Heart left ventricle (tissue), 13 donors: ENCODE measurements around the gene H2BW2.
"Not testable (repeated sequence)": the region's sequence is repeated elsewhere in the genome, so short reads cannot be mapped to it uniquely, and the experiment has no call there.

Source experiments
- POLR2A ChIP-seq, 2 donors: fragments of 450-650 bp; IDR thresholded peaks; one replicate each; pipeline ENCODE4 v1.6.1; 2017; ENCODE audit warnings: antibody characterized with exemption in 2 of 2, mild to moderate bottlenecking in 2 of 2, moderate library complexity in 2 of 2
- TF ChIP-seq, protein P1 (sequence below), 12 donors: fragments of 200-600 bp; sonication (generic) in 4 of 12; IDR thresholded peaks; one replicate each; pipeline versions ENCODE4 v1.5.0 to v1.8.0; 2018 to 2022; ENCODE audit warnings: antibody characterized with exemption in 12 of 12, mild to moderate bottlenecking in 5 of 12
- donor health status: ischemic (EF 13 %, LVEDD 7.1; RV severe dilation, severe dysfunction).
- donor health status: DM: no; HTN: yes; CAD: no.
- donor health status: DM: no; HTN: no; CAD: no.
- donor health status: ischemic (EF 25% LVEDD 6.9; RV normal size, moderate dysfunction).
- donor health status: ischemic (EF 25% LVEDD 5.7; RV mildly dilated, moderate dysfunction).
- donor health status: ischemic (EF 35%, LVEDD 5.7; RV mildly dilated, moderate dysfunction).
- donor health status: nonischemic (EF 11% LVEDD 7.7; RV severe dilation, severe dysfunction).
- donor health status: DM: yes; HTN: yes; CAD: no.
- donor health status: PGD.
- donor health status: ischemic (EF 29% LVEDD 5.4; RV normal size, mild dysfunction).
- donor health status: nonischemic (EF 23%, LVEDD 6.1; RV moderate dilation, normal function).

DNA sequence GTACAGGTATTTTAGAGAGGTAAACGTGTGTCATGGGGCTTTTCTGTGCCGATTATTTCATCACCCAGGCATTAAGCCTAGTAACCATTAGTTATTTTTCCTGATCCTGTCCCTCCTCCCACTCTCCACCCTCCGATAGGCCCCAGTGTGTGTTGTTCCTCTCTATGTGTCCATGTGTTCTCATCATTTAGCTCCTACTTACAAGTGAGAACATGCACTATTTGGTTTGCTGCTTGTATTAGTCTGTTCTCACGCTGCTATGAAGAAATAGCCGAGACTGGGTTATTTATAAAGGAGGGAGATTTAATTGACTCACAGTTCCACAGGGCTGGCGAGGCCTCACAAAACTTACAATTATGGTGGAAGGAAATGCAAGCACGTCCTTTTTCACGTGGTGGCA, 24.2 kb upstream of the H2BW2 start:
- TF ChIP-seq, protein P1, sequence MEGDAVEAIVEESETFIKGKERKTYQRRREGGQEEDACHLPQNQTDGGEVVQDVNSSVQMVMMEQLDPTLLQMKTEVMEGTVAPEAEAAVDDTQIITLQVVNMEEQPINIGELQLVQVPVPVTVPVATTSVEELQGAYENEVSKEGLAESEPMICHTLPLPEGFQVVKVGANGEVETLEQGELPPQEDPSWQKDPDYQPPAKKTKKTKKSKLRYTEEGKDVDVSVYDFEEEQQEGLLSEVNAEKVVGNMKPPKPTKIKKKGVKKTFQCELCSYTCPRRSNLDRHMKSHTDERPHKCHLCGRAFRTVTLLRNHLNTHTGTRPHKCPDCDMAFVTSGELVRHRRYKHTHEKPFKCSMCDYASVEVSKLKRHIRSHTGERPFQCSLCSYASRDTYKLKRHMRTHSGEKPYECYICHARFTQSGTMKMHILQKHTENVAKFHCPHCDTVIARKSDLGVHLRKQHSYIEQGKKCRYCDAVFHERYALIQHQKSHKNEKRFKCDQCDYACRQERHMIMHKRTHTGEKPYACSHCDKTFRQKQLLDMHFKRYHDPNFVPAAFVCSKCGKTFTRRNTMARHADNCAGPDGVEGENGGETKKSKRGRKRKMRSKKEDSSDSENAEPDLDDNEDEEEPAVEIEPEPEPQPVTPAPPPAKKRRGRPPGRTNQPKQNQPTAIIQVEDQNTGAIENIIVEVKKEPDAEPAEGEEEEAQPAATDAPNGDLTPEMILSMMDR (IDR thresholded peaks at IDR 0.05) = not testable (repeated sequence)
- not testable (repeated sequence) for TF ChIP-seq POLR2A (IDR thresholded peaks at IDR 0.05)
